ENCODE results near the gene MIPEP.

MIPEP gene

GRCh38 chr13:23888658-23889614, at the start of gene MIPEP:
TSS of gene MIPEP (minus strand) at chr13:23889400. CDS start at chr13:23889320, 80 bp downstream.
- TF ChIP-seq, protein P1, sequence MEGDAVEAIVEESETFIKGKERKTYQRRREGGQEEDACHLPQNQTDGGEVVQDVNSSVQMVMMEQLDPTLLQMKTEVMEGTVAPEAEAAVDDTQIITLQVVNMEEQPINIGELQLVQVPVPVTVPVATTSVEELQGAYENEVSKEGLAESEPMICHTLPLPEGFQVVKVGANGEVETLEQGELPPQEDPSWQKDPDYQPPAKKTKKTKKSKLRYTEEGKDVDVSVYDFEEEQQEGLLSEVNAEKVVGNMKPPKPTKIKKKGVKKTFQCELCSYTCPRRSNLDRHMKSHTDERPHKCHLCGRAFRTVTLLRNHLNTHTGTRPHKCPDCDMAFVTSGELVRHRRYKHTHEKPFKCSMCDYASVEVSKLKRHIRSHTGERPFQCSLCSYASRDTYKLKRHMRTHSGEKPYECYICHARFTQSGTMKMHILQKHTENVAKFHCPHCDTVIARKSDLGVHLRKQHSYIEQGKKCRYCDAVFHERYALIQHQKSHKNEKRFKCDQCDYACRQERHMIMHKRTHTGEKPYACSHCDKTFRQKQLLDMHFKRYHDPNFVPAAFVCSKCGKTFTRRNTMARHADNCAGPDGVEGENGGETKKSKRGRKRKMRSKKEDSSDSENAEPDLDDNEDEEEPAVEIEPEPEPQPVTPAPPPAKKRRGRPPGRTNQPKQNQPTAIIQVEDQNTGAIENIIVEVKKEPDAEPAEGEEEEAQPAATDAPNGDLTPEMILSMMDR (IDR thresholded peaks at IDR 0.05; ENCODE audit: extremely low read depth, missing control alignments): peak; percentile 71
- DNase-seq (ENCODE audit: low spot score): peak; percentile 95

DNA sequence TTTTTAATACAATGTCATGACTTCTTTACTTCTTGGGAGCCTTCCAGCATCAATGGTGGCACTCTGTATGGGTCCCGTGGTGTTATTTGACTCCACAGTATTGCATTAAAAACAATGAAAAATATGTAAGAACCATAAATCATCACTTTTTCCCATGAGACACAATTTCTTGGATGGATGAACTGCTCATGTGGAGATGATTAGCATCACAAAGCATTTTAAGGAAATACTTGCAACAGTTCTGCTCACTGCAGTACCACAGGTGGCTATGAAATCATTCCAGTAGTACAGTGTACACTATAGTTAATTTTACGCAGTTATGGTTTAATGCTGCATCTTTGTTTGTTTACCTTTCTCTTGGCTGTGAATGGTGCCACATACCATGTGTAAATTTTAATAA, 45.3 kb upstream of the MIPEP start:
- TF ChIP-seq, protein P1 (IDR thresholded peaks at IDR 0.05; ENCODE audit: extremely low read depth, missing control alignments): no peak

DNA sequence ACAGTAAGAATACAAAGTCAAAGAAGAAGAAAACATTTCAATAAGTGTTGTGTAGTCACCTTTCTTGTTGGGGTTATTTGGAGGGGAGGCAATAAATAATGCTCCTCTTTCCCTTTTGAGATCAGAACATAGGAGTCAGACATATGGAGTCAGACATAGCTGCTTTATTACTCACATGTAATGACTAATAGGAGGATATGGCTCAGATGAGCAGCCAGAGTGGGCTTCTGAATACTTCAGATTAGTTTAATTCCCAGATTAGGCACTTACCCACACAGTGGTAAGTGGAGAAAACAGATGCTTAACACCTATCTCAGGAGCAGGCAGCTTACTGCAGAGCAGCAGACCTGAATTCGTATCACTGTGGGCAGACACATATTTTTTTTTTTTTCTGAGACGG, 39.8 kb upstream of the MIPEP start:
- DNase-seq (ENCODE audit: low spot score): no peak
- TF ChIP-seq, protein P1 (IDR thresholded peaks at IDR 0.05; ENCODE audit: extremely low read depth, missing control alignments): no peak

More for the DNA sequence above, 45.3 kb upstream of the MIPEP start:
- no peak for DNase-seq (ENCODE audit: low spot score)

DNA sequence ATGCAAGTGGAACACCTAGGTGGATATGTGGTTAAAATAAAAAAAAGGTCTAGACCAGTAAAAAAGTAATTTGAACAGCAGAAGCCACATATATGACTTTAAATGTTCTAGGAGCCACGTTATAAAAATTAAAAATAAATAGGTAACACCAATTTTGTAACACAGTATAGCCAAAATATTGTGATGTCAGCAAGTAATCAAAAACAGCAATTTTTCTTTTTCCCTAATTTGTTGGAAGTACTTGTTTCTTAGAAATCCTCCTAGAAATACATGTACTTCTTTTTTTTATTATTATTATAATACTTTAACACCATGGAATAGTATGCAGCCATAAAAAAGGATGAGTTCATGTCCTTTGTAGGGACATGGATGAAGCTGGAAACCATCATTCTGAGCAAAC, 33.8 kb upstream of the MIPEP start:
- TF ChIP-seq, protein P1 (IDR thresholded peaks at IDR 0.05; ENCODE audit: extremely low read depth, missing control alignments): no peak
- no peak for DNase-seq (ENCODE audit: low spot score)

DNA sequence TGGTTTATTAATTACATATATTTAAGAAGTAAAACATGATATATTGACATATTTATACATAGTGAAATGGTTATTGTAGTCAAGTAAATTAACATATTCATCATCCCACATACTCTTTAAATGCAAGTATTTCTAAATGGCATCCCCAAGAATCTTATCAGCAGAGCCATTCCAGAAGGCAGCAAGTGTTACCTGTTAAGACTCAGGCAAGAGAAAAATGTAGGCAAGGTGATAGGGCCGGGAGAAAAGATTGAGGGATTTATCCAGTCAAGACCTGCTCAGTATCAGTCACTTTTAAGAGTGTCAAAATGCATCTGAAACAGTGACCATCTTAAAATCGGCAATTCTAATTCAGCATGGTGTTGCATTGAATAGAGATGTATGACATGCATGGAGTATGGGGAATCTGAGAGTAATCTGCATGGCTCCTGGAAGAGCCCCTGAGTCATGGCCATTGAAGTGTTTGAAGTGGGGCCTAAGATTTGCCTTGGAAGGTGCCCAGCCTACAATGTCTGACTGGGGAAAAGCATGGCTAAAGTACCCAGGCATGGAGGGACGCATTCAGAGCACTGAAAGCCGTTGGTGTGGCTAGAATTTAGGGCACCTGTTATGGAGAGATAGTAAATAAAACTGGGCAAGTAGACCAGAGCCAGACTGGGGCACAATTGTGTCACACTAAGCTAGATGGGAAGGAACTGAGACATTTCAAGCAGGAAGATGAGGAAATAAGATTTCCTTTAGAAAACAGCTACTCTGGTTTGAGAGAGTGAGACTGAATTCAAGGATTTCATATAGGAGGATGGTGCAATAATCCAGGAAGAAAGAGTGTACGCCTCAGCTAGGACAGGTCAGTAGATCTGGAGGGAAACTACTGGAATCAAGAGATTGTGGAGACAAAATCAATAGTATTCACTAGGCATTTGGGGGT, 33.1 kb upstream of the MIPEP start:
- TF ChIP-seq, protein P1 (IDR thresholded peaks at IDR 0.05; ENCODE audit: extremely low read depth, missing control alignments): no peak
- DNase-seq (ENCODE audit: low spot score): no peak

DNA sequence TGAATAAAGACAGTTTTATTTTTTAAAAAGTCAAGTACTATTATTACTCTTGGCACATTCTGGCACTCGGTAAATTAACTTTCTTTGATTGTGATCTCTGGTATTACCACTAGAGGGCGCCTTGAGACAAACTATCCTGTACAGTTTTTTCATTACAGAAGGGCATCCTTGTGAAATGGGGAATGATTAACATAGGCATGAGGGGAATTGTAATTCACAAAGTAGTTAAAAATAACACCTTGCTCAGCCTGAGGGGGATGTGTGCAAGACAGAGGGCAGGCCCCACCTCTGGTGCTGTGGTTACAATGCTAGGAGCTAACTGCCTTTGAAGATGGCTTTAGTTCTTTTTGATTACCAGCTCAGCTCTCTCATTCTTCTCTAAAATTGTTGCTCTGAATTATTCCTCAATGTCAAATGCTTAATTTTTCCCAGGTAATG, 32.3 kb upstream of the MIPEP start:
- peak; percentile 44 for DNase-seq (ENCODE audit: low spot score)
- TF ChIP-seq, protein P1 (IDR thresholded peaks at IDR 0.05; ENCODE audit: extremely low read depth, missing control alignments): peak; percentile 42
